Caco-2 (cell line): ENCODE measurements around the gene RNGTT. TPM values are rescaled to one million over a fixed set of nuclear protein-coding genes. Genes with fewer than 3 reads are reported as not detected.
A peak's percentile ranks its signal among the peaks of the same experiment; 100 is the strongest.

Experiments used
- Bru-seq: library from RNA; stranded (reverse); fragments of 400-500 nt; gene quantifications from one replicate; lab custom pipeline; 2021; lab: Mats Ljungman, UMichigan
- BruChase-seq, 2 experiments: library from RNA; stranded (reverse); fragments of 400-500 nt; gene quantifications; one replicate each; lab custom pipeline; 2021; lab: Mats Ljungman, UMichigan
- BruUV-seq: library from RNA; stranded (reverse); fragments of 400-500 nt; replicated peaks from 2 replicates; lab custom pipeline; 2021; lab: Mats Ljungman, UMichigan
- CTCF ChIA-PET: fragments of 300-600 bp; sonication (Branson Sonifier 250); formaldehyde crosslinking; loops from one replicate; lab custom pipeline; 2022; ENCODE audit warnings: antibody characterized with exemption; lab: Charles Lee
- POLR2A ChIA-PET: fragments of 300-600 bp; sonication (Branson Sonifier 250); formaldehyde crosslinking; loops from one replicate; lab custom pipeline; 2022; ENCODE audit warnings: antibody characterized with exemption; lab: Charles Lee
- DNase-seq, 2 experiments: peaks; one replicate each; pipeline versions ENCODE4 v3.0.0 to v3.0.0-alpha.2; 2020 to 2022
- H3K27me3 ChIP-seq: replicated peaks from 2 replicates; pipeline ENCODE4 v1.6.0; 2011; ENCODE audit warnings: low read length; ENCODE audit not compliant: control insufficient read depth, insufficient read depth
- H3K36me3 ChIP-seq: 2 replicates; pipeline ENCODE4 v1.5.1; 2011; ENCODE audit warnings: low read length; ENCODE audit not compliant: control insufficient read depth, insufficient read depth
- H3K4me1 ChIP-seq: fragments of 250-450 bp; sonication (Bioruptor Pico); 2 replicates; pipeline ENCODE4 v1.5.1; 2020; ENCODE audit warnings: mild to moderate bottlenecking
- H3K4me3 ChIP-seq: 2 replicates; pipeline ENCODE4 v1.5.1; 2011; ENCODE audit warnings: low read depth, mild to moderate bottlenecking, control low read depth, low read length
- H3K9me3 ChIP-seq: fragments of 250-450 bp; sonication (Bioruptor Pico); 2 replicates; pipeline ENCODE4 v1.5.1; 2020; ENCODE audit warnings: mild to moderate bottlenecking, moderate library complexity
- H3K27ac Mint-ChIP-seq: one replicate; pipeline ENCODE4 v1.8.0; 2022; ENCODE audit warnings: mixed read lengths; ENCODE audit not compliant: unreplicated experiment
- H3K27me3 Mint-ChIP-seq: one replicate; pipeline ENCODE4 v1.8.0; 2022; ENCODE audit warnings: mixed read lengths; ENCODE audit not compliant: insufficient read depth, unreplicated experiment
- H3K36me3 Mint-ChIP-seq: one replicate; pipeline ENCODE4 v1.8.0; 2022; ENCODE audit warnings: mild to moderate bottlenecking, mixed read lengths; ENCODE audit not compliant: insufficient read depth, unreplicated experiment
- H3K4me1 Mint-ChIP-seq: one replicate; pipeline ENCODE4 v1.8.0; 2022; ENCODE audit warnings: low read depth, mixed read lengths; ENCODE audit not compliant: unreplicated experiment
- H3K4me3 Mint-ChIP-seq: one replicate; pipeline ENCODE4 v1.8.0; 2022; ENCODE audit warnings: mild to moderate bottlenecking, moderate library complexity, mixed read lengths; ENCODE audit not compliant: unreplicated experiment
- H3K9me3 Mint-ChIP-seq: one replicate; pipeline ENCODE4 v1.8.0; 2022; ENCODE audit warnings: mixed read lengths; ENCODE audit not compliant: unreplicated experiment
- CTCF ChIP-seq, 2 experiments: fragments of 200-600 bp in 1 of 2; IDR thresholded peaks; 1 replicate in 1 of 2; 2 replicates in 1 of 2; pipeline versions ENCODE4 v1.5.1 to v1.8.0; 2011 to 2022; ENCODE audit warnings: antibody characterized with exemption in 1 of 2, control low read depth in 1 of 2, inconsistent platforms in 1 of 2, low read depth in 1 of 2, low read length in 1 of 2, mild to moderate bottlenecking in 1 of 2, moderate library complexity in 1 of 2; ENCODE audit not compliant: insufficient read depth in 1 of 2, severe bottlenecking in 1 of 2, unreplicated experiment in 1 of 2
- intact Hi-C: fragments of 100-400 bp; cut with micrococcal nuclease; formaldehyde crosslinking; loops from one replicate; pipeline ENCODE4 v1.10.0; 2022; ENCODE audit not compliant: unreplicated experiment
- long read RNA-seq: library from polyadenylated mRNA; stranded (forward); transcript quantifications from one replicate; pipeline ENCODE4 v2.0.0, GENCODE V29; 2022
- total RNA-seq: library from RNA; stranded (reverse); gene quantifications from 2 replicates; pipeline ENCODE4 v1.2.3, GENCODE V29; 2022

Gene RNGTT
- total RNA-seq = 17.5 and 17.7 TPM in 2 replicates
- percentile 81 among the genes with signal in this experiment for Bru-seq, nascent RNA
- percentile 71 among the genes with signal in this experiment for BruChase-seq, experiment 1, labeled RNA remaining after a 2-hour chase
- percentile 64 among the genes with signal in this experiment for BruChase-seq, experiment 2, labeled RNA remaining after a 6-hour chase
- long read RNA-seq, full-length matches to known transcripts = 34 of 43 reads
- long read RNA-seq, partial matches to known transcripts = 1 of 43 reads
- long read RNA-seq, other reads (novel, unspliced or antisense) = 8 of 43 reads

GRCh38 chr6:88963139-88964090 is at the start of gene RNGTT:
TSS of gene RNGTT (minus strand) at chr6:88963618. CDS start at chr6:88963409, 209 bp downstream.
- intact Hi-C loops = no loop called here
- no peaks in the 10 kb centered on the region for H3K9me3 Mint-ChIP-seq
- peaks cover 14% of the 10 kb centered on the region for H3K36me3 Mint-ChIP-seq
- DNase-seq = peak; percentile 98
- H3K4me1 Mint-ChIP-seq = peaks cover 4% of the 10 kb centered on the region
- Histone ChIP-seq H3K4me1 (peaks cover 6% of the 10 kb centered on the region; the same call in 1 of the 2 replicates), H3K36me3 (no peaks in the 10 kb centered on the region), H3K27me3 (no peaks in the 10 kb centered on the region; the same call in 1 of the 2 replicates), H3K4me3 (peak within 1 kb of the TSS; percentile 71), H3K9me3 (peaks cover 12% of the 10 kb centered on the region)
- H3K27ac Mint-ChIP-seq = peak within 1 kb of the TSS; percentile 92
- ChIA-PET CTCF (interaction anchor here (0.6 to 1.0 kb wide), 2 partner anchors 15 to 64 kb away, joined by 3 to 5 read pairs; no protein-coding TSS in a partner anchor), POLR2A (interaction anchor here (0.9 to 1.0 kb wide), 3 partner anchors 10 to 119 kb away, joined by 4 to 5 read pairs (median 5); partner anchors contain the start of gene PNRC1)
- no peaks in the 10 kb centered on the region for H3K27me3 Mint-ChIP-seq
- TSS peak; percentile 56 for BruUV-seq
- peak within 1 kb of the TSS; percentile 85 for H3K4me3 Mint-ChIP-seq
- TF ChIP-seq CTCF (IDR thresholded peaks at IDR 0.05; ENCODE audit: insufficient read depth in 1 of 2, low read depth in 1 of 2, low read length in 1 of 2, severe bottlenecking in 1 of 2, unreplicated experiment in 1 of 2) = no peak

DNA sequence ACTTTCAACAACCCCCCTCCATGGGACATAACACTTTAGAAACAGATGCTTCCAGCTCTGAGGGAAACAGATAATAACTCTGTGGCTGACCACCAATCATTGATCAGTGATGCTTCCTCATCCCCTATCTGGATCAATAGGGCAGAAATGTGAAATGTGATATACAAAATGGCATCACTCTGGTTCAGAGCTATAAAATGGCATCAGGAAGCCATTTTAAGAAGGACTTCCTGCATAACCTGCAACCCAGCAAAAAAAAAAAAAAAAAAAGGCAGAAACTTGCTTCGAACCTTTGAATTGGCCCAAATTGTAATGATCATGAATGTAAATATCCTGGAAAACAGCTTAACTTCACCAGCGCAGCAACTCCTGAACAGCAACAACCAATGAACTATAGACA is 48.0 kb upstream of the RNGTT start:
- H3K27me3 Mint-ChIP-seq = no peaks in the 10 kb centered on the region
- intact Hi-C loops = no loop called here
- H3K4me1 Mint-ChIP-seq = peaks cover 32% of the 10 kb centered on the region
- ChIA-PET CTCF (no interaction called here), POLR2A (no interaction called here)
- no peak overlapping the region for H3K4me3 Mint-ChIP-seq
- no peak for TF ChIP-seq CTCF (IDR thresholded peaks at IDR 0.05; ENCODE audit: insufficient read depth in 1 of 2, low read depth in 1 of 2, low read length in 1 of 2, severe bottlenecking in 1 of 2, unreplicated experiment in 1 of 2)
- Histone ChIP-seq H3K4me3 (no peak overlapping the region), H3K9me3 (no peaks in the 10 kb centered on the region), H3K27me3 (no peaks in the 10 kb centered on the region), H3K36me3 (no peaks in the 10 kb centered on the region), H3K4me1 (peaks cover 26% of the 10 kb centered on the region)
- no peak for DNase-seq
- no peaks in the 10 kb centered on the region for H3K9me3 Mint-ChIP-seq
- H3K36me3 Mint-ChIP-seq = no peaks in the 10 kb centered on the region
- BruUV-seq = no TSS peak
- no peak overlapping the region for H3K27ac Mint-ChIP-seq

DNA sequence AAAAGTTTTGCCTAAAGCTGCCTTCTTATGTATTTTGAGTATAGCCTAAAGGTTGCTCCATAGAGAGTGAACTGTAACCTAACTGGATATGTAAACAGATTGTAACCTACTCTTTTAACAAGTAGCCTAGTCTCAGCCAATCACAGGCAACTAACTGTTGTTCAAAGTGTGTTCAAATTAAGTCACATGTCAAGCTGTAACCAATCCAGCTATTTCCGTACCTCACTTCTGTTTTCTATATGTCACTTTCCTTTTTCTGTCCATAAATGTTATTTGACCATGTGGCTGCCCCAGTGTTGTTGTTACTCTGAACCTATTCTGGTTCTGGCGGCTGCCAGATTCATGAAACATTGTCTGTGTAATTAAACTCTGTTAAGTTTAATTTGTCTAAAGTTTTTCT is 47.4 kb upstream of the RNGTT start:
- intact Hi-C loops = no loop called here
- no peaks in the 10 kb centered on the region for H3K9me3 ChIP-seq
- no peak for TF ChIP-seq CTCF (IDR thresholded peaks at IDR 0.05; ENCODE audit: insufficient read depth in 1 of 2, low read depth in 1 of 2, low read length in 1 of 2, severe bottlenecking in 1 of 2, unreplicated experiment in 1 of 2)
- H3K27ac Mint-ChIP-seq = no peak overlapping the region
- POLR2A ChIA-PET = no interaction called here
- no peak overlapping the region for H3K4me3 ChIP-seq
- BruUV-seq = no TSS peak
- no peaks in the 10 kb centered on the region for H3K27me3 Mint-ChIP-seq
- DNase-seq = no peak
- peaks cover 32% of the 10 kb centered on the region for H3K4me1 Mint-ChIP-seq
- H3K4me1 ChIP-seq = peaks cover 26% of the 10 kb centered on the region
- no peak overlapping the region for H3K4me3 Mint-ChIP-seq
- no peaks in the 10 kb centered on the region for H3K27me3 ChIP-seq
- H3K36me3 Mint-ChIP-seq = no peaks in the 10 kb centered on the region
- H3K36me3 ChIP-seq = no peaks in the 10 kb centered on the region
- no peaks in the 10 kb centered on the region for H3K9me3 Mint-ChIP-seq
- CTCF ChIA-PET = no interaction called here
